Endodermal cell (in vitro differentiated cells): ENCODE results near the gene FAM50B. TPM values are rescaled to one million over a fixed set of nuclear protein-coding genes. Genes with fewer than 3 reads are reported as not detected.

Experiments used
- DNase-seq: peaks from one replicate; pipeline ENCODE4 v3.0.0-alpha.2; 2017
- H3K27ac ChIP-seq: 2 replicates; pipeline ENCODE4 v1.5.1; 2013; ENCODE audit warnings: mild to moderate bottlenecking, low read depth, low read length, moderate library complexity
- H3K27me3 ChIP-seq: 2 replicates; pipeline ENCODE4 v1.6.1; 2013; ENCODE audit warnings: mild to moderate bottlenecking, low read length, moderate library complexity; ENCODE audit not compliant: insufficient read depth, control insufficient read depth, poor library complexity, severe bottlenecking
- H3K36me3 ChIP-seq: 2 replicates; pipeline ENCODE4 v1.7.0; 2013; ENCODE audit warnings: mild to moderate bottlenecking, low read length, moderate library complexity; ENCODE audit not compliant: control insufficient read depth, insufficient read depth
- H3K4me1 ChIP-seq: one replicate; pipeline ENCODE4 v1.7.0; 2013; ENCODE audit warnings: low read length; ENCODE audit not compliant: control insufficient read depth, insufficient read depth
- H3K4me3 ChIP-seq: 2 replicates; pipeline ENCODE4 v1.5.1; 2013; ENCODE audit warnings: mild to moderate bottlenecking, low read length, moderate library complexity
- H3K9ac ChIP-seq: 2 replicates; pipeline ENCODE4 v1.6.1; 2013; ENCODE audit warnings: mild to moderate bottlenecking, low read length, moderate library complexity; ENCODE audit not compliant: poor library complexity, severe bottlenecking; ENCODE audit errors: extremely low read depth
- H3K9me3 ChIP-seq: 2 replicates; pipeline ENCODE4 v1.6.1; 2013; ENCODE audit warnings: mild to moderate bottlenecking, low read length, moderate library complexity; ENCODE audit not compliant: control insufficient read depth
- H3K27ac Mint-ChIP-seq: 2 replicates; pipeline ENCODE4 v1.8.0; 2020; ENCODE audit warnings: mixed read lengths
- H3K27me3 Mint-ChIP-seq: 2 replicates; pipeline ENCODE4 v1.8.0; 2021; ENCODE audit warnings: mild to moderate bottlenecking, mixed read lengths; ENCODE audit not compliant: insufficient read depth
- H3K36me3 Mint-ChIP-seq: 2 replicates; pipeline ENCODE4 v1.8.0; 2020; ENCODE audit warnings: low read depth, mixed read lengths
- H3K4me1 Mint-ChIP-seq: 2 replicates; pipeline ENCODE4 v1.8.0; 2020; ENCODE audit warnings: mixed read lengths
- H3K4me3 Mint-ChIP-seq: 2 replicates; pipeline ENCODE4 v1.8.0; 2020; ENCODE audit warnings: mild to moderate bottlenecking, moderate library complexity, mixed read lengths
- H3K9me3 Mint-ChIP-seq: 2 replicates; pipeline ENCODE4 v1.8.0; 2020; ENCODE audit warnings: mild to moderate bottlenecking, mixed read lengths
- whole genome bisulfite sequencing, 2 experiments: methylation state at CpG; one replicate each; pipeline versions ENCODE4 v1.1.5 to v1.1.7; 2013; ENCODE audit warnings: missing lambda C conversion rate in 2 of 2, mixed read lengths in 1 of 2; ENCODE audit not compliant: insufficient coverage in 1 of 2, insufficient read length in 1 of 2; 5-methylcytosine and 5-hydroxymethylcytosine counted together
- total RNA-seq, 2 donors: library from RNA; stranded (reverse); fragmentation: NEBNext Ultra II Directional in 1 of 2; extraction: Animal tissue kit (Norgen Biotek cat#: 25700) in 1 of 2; gene quantifications; 2 replicates in 1 of 2; 3 replicates in 1 of 2; pipeline ENCODE4 v1.2.1, GENCODE V29; 2021
- TF ChIP-seq, protein P1 (sequence below): fragments of 200-600 bp; sonication (generic); conservative IDR thresholded peaks from 2 replicates; pipeline ENCODE4 v1.5.0; 2021; ENCODE audit warnings: antibody characterized with exemption, mild to moderate bottlenecking

FAM50B gene
- total RNA-seq, 2 donors from 2014 or later = 2.8 to 3.7 TPM

DNA sequence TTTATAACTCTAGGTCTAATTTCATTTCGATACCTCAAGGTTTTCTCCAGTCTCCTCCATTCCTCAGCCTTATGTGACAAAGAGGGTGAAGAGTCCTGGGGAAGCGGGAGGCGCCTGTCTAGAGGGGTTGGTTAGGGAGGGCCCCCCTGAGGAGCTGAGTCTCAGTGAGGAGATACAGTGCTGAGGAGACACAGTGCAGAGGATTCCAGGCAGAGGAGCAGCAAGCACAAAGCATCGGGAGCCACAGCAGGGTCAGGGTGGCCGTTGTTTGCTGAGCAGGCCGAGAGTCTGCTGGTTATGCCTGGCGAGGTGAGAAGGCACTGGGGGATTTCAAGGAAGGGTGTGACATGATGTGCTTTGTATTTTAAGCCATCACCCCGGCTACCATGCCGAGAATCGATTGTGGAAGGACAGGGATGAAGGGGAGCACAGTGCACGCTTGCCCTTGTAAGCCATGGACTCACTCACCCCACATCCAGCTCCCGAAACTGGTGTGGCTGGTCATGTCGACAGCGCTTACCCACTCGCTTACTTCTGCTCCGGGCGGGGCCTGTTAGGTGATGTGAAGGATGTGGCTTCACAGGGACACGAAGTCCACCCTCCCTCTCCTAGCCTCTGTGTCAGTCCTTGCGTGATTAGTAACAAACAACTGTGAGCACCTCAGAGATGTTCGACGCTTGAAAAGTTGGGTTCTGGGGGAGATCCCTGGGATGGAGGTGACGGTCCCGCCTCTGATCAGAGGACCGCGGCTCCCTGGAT is 30.2 kb downstream of the FAM50B start:
- peaks cover 7% of the 10 kb centered on the region for H3K36me3 Mint-ChIP-seq
- Histone ChIP-seq H3K4me1 (no peaks in the 10 kb centered on the region), H3K27ac (no peak overlapping the region), H3K27me3 (no peaks in the 10 kb centered on the region), H3K36me3 (no peaks in the 10 kb centered on the region), H3K4me3 (no peak overlapping the region), H3K9ac (no peak overlapping the region), H3K9me3 (no peaks in the 10 kb centered on the region)
- H3K27me3 Mint-ChIP-seq = peaks cover 5% of the 10 kb centered on the region
- 92 to 94% methylated on average over 9 to 25 of the region's 25 CpGs for WGBS, 2 experiments
- no peaks in the 10 kb centered on the region for H3K4me1 Mint-ChIP-seq
- TF ChIP-seq, protein P1, sequence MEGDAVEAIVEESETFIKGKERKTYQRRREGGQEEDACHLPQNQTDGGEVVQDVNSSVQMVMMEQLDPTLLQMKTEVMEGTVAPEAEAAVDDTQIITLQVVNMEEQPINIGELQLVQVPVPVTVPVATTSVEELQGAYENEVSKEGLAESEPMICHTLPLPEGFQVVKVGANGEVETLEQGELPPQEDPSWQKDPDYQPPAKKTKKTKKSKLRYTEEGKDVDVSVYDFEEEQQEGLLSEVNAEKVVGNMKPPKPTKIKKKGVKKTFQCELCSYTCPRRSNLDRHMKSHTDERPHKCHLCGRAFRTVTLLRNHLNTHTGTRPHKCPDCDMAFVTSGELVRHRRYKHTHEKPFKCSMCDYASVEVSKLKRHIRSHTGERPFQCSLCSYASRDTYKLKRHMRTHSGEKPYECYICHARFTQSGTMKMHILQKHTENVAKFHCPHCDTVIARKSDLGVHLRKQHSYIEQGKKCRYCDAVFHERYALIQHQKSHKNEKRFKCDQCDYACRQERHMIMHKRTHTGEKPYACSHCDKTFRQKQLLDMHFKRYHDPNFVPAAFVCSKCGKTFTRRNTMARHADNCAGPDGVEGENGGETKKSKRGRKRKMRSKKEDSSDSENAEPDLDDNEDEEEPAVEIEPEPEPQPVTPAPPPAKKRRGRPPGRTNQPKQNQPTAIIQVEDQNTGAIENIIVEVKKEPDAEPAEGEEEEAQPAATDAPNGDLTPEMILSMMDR = no peak
- peaks cover 26% of the 10 kb centered on the region for H3K9me3 Mint-ChIP-seq
- DNase-seq = peak; percentile 30
- no peak overlapping the region for H3K4me3 Mint-ChIP-seq
- H3K27ac Mint-ChIP-seq = no peak overlapping the region

DNA sequence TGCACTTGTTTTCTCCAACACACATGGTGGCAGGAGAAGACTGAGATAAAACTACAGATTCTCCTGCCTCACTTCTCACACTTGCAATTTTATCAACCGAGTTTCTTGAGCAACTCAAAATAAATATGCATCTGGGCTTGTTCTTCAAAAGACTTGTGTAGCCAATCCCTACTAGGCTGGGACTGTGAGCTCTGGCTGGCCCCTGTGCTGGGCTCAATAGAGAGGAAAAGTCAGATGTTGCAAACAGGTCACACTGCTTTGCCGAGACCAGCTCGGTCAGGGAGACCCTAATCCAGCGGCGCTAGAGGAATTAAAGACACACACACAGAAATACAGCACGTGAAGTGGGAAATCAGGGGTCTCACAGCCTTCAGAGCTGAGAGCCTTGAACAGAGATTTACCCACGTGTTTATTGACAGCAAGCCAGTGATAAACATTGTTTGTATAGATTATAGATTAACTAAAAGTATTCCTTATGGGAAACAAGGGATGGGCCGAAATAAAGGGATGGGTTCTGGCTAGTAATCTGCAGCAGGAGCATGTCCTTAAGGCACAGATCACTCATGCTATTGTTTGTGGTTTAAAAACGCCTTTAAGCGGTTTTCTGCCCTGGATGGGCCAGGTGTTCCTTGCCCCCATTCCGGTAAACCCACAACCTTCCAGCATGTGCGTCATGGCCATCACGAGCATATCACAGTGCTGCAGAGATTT is 32.7 kb downstream of the FAM50B start:
- Mint-ChIP-seq H3K9me3 (peaks cover 26% of the 10 kb centered on the region), H3K27ac (no peak overlapping the region), H3K27me3 (peaks cover 5% of the 10 kb centered on the region), H3K4me3 (no peak overlapping the region), H3K4me1 (no peaks in the 10 kb centered on the region), H3K36me3 (peaks cover 7% of the 10 kb centered on the region)
- Histone ChIP-seq H3K4me1 (no peaks in the 10 kb centered on the region), H3K4me3 (no peak overlapping the region), H3K9ac (no peak overlapping the region), H3K9me3 (no peaks in the 10 kb centered on the region), H3K27me3 (no peaks in the 10 kb centered on the region), H3K36me3 (no peaks in the 10 kb centered on the region), H3K27ac (no peak overlapping the region)
- peak; percentile 9 for DNase-seq
- WGBS, 2 experiments = 96% methylated on average over 10 to 13 of the region's 13 CpGs
- TF ChIP-seq, protein P1 = no peak

DNA sequence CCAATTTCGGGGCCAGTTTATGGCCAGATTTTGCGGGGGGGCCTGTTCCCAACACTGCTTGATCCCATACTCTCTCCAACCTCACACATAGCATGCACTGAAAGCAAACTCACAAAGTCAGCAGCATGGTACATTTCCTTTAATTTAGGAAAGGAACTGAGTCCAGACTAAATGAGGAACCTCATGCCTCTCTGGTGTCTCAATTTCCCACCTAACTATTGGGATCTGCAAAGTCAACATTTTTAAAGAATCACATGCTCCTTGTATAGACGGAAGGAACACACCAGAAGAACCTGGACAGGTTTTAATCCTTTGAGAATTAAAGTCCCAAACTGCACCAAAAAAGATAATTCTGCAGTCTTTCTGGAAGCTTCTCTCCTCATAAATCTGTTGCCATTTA is 33.3 kb downstream of the FAM50B start:
- Histone ChIP-seq H3K36me3 (no peaks in the 10 kb centered on the region), H3K4me1 (no peaks in the 10 kb centered on the region), H3K9me3 (no peaks in the 10 kb centered on the region), H3K4me3 (no peak overlapping the region), H3K27me3 (no peaks in the 10 kb centered on the region), H3K27ac (no peak overlapping the region), H3K9ac (no peak overlapping the region)
- no peaks in the 10 kb centered on the region for H3K4me1 Mint-ChIP-seq
- peaks cover 26% of the 10 kb centered on the region for H3K9me3 Mint-ChIP-seq
- H3K27ac Mint-ChIP-seq = no peak overlapping the region
- no peak for DNase-seq
- peaks cover 7% of the 10 kb centered on the region for H3K36me3 Mint-ChIP-seq
- TF ChIP-seq, protein P1 = no peak
- peaks cover 5% of the 10 kb centered on the region for H3K27me3 Mint-ChIP-seq
- H3K4me3 Mint-ChIP-seq = no peak overlapping the region
- WGBS, 2 experiments = 81 to 87% methylated on average over 3 of the region's 3 CpGs
